Measurements from ENCODE around the gene KRTAP5-6.

Gene KRTAP5-6

GRCh38 chr11:1703146-1703545, 6.2 kb downstream of the KRTAP5-6 start:
- DNase-seq, result no peak

DNA sequence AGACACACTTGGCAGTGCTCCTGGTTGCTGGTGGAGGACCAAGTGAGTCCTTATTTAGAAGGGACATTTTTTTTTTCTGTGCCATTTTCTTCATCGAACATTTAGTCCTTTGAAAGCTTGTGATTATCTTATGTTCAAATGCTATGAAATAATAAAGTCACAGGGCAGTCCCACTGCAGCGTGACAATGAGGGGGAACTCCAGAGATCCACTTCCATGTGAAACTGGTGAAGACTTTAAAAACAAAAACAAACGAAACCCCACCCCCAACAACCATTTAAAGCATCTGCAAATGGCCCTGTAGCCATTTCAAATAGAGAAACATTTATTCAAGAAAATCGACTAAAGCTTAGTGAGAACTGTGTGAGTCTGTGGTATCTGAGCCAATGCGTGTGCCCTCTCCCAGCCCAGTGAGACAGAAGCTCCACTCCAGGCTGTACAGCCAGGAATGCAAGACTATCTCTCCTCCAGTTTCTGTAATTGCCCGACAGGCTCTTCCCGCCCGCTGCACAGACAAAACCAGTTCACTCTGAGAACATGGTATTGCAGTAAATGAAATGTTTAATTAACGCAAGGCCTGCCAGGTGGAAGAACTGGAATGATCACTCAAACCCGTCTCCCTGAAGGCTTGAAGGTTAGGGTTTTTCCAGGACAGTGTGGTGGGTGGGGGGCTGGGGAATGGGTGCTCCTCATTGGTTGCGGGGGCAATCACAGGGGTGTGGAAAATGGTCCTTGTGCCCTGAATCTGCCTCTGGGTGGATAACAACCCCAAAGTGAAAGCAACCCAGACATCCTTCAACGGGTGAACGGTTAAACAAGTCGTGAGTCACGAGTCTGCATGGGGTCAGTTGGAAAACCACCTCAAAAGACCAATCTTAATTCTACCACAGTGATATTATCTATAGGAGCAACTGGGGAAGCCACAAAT, 8.4 kb downstream of the KRTAP5-6 start:
- DNase-seq, result peak in 1 of 2 donors; percentile 7

DNA sequence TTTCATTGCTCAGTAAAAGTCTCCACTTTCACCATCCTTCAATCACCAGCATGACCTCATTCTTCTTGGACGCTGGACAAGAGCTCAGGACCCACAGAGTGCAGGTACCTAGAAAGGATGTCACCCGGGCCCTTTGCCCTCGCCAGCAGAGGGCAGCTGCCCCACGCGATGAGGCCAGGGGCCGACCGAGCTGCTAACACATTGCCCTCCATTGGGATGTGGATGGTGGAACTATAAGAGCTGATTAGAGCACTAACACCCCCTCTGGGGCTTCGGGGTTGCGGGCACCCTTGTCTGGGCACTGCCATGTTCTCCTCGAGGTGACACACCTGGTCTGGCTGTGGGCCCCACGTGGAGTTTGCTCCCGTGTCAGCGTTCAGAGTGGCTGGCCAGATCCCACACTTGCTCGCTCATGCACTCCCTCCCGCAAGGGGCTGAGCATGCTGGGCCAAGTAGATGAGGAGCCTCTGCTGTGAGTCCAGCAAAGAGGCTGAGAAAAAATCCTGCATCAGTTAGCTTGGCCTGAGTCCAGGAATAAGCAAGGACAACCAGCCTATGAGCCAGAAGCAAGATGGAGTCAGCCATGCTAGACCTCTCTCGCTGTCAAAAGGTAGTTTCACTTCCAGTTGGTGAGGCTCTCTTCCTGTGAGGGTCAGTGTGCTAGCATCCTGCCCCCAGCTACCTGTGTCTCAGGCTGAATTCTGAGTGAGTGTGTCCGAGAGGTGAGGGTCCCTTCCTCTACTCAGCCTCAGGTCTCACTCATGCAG, 9.8 kb downstream of the KRTAP5-6 start:
- DNase-seq, result peak; percentile 14 to 30

GRCh38 chr11:1707751-1708150, 10.8 kb downstream of the KRTAP5-6 start:
- DNase-seq, result no peak

DNA sequence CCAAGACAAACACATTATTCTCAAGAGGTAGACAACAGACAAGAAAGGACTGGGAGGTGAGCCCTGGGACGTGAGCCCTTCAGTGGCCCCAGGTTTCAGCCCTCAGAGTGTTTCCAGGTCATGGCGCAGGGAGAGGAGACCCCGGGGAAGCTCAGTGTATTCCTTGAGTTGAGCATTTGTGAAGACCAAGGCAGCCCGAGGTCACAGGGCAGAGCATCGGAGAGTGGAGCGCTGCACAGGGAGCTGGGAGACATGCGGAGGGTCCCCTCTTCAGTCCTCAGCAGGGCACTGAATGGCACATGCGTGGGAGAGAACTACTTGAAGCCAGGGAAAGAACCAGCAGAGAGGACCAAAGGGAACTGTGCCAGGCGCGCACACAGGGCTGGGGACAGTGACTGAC, 11.7 kb downstream of the KRTAP5-6 start:
- no peak for DNase-seq

GRCh38 chr11:1714908-1715885, 18.2 kb downstream of the KRTAP5-6 start:
- no peak for DNase-seq

DNA sequence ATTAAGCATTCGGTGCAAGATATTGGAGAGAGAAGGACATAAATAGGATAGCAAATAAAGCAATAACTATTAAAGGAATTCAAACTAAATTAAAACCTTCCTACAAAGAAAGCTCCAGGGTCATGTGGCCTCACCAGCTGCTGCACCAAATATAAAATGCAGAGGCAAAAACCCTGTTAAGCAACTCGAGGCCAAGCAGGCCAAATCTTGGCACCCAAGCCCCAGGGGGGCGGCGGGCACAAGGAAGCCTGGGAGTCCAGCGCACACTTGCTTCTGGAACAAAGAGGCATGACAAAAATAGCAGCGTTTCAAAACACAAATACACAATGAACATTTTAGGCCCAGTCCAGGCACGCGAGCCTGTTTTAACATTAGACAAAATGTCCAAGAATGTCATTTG, 20.8 kb downstream of the KRTAP5-6 start:
- no peak for DNase-seq

DNA sequence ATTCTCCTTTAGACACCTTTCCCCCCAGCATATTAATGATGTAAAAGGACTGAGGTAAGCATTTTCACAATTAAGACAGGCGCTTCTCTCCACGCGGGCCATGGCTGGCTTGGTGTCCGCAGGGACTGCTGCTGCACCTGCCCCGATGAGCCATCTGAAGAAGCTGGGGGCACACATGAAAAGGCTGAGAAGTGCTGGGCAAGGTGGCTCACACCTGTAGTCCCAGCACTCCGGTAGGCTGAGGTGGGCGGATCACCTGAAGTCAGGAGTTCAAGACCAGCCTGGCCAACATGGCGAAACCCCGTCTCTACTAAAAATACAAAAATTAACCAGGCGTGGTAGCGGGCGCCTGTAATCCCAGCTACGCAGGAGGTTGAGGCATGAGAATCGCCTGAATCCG, 21.3 kb downstream of the KRTAP5-6 start:
- DNase-seq, result no peak

GRCh38 chr11:1719781-1720180, 22.8 kb downstream of the KRTAP5-6 start:
- DNase-seq, result no peak

GRCh38 chr11:1727096-1727690, 30.2 kb downstream of the KRTAP5-6 start:
- no peak for DNase-seq

DNA sequence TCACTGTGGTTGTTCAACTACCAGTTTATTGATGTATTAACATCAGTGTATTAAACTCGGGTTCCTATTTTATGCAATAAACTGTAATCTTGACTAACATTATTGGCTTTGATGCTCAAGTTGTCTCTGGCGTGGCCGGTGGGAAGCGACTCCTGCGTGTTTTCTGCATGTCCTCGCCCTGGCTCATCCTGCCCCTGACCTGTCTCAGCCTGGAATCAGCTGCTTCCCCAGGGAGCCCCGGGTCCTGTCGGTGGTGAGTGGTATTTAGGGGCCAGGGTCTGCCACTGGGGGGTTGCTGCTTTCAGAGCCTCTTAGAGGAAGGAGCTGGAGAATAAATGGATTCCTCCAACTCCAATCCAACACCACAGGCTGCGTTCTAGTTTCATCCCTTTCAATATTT, 30.9 kb downstream of the KRTAP5-6 start:
- no peak for DNase-seq

GRCh38 chr11:1728301-1728700, 31.3 kb downstream of the KRTAP5-6 start:
- no peak for DNase-seq

- DNase-seq, result no peak
These were observed 32.1 kb downstream of the KRTAP5-6 start for GRCh38 chr11:1728931-1729691.

GRCh38 chr11:1729692-1730011, 32.7 kb downstream of the KRTAP5-6 start:
- no peak for DNase-seq

DNA sequence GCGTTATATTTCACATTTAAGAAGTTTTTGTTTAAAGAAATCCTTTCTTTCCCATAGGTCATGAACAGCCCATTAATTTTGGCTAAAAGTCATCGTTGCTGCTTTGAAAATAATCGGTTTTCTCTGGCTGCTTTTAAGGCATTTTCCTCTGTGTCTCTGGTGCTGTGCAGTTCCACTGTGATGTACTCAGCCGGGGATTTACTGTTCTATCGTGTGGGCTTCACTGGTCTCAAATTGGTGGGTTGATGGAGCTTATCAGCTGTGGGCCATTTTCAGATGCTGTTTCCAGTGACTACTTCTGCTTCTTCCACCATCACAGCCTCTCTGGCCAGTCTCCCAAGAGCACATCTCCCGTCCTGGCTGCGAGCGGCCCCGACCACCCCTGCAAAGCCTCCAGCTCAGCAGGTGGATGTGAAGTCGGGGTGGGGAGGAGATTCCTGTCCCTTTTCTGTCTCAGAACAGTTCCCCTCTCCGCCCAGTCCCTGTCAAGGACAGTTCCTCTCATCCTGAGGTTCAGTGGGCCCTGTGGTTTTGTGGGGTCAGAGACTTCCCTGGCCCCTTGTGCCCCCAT, 33.1 kb downstream of the KRTAP5-6 start:
- DNase-seq, result no peak

- DNase-seq, result no peak
These were observed 34.6 kb downstream of the KRTAP5-6 start for GRCh38 chr11:1731451-1732059.

GRCh38 chr11:1732418-1733008, 35.5 kb downstream of the KRTAP5-6 start:
- no peak for DNase-seq

DNA sequence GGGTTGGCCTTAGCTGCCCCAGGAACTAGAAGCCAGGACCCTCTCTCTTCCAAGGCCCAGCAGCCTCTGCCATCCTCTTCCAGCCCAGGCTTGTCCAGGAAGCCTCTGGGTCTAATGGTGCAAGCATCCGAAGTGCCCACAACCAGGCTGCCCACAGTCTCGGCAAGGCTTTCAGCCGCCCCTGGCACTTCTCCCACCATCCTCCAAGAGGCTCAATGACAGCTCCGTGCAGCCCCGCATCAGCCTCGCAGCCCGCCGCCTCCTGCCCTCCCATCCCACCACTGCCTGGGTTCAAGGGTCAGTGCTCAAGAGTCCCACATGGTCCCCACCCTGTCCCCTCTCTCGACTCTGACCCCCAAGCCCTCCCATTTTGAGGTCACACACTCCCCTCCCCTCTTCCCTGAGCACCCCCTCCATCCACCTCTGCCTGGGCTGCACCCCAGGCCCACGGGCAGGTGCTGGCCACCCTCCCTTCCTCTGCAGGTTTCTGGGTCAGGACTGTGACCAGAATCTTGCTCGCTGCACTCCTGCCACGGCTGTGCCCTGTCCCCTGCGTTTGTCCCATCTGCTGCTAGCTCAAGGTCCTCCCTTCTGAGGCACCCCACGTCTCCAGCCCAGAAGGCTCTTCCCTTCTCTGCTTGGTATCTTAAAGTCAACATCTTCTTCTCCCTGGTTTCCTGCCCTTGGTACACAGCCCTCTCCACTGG, 36.2 kb downstream of the KRTAP5-6 start:
- no peak for DNase-seq

- DNase-seq, result no peak
These were observed 37.0 kb downstream of the KRTAP5-6 start for GRCh38 chr11:1733716-1734640.

Measured in CD4-positive, alpha-beta T cell treated with Interleukin-1 beta for 1 hour (primary cell).